ENCODE results near the gene ZKSCAN1. TPM values are rescaled to one million over a fixed set of nuclear protein-coding genes. Genes with fewer than 3 reads are reported as not detected.

Gene ZKSCAN1
- total RNA-seq, 1 donor from 2014 or later: 59.0 TPM

DNA sequence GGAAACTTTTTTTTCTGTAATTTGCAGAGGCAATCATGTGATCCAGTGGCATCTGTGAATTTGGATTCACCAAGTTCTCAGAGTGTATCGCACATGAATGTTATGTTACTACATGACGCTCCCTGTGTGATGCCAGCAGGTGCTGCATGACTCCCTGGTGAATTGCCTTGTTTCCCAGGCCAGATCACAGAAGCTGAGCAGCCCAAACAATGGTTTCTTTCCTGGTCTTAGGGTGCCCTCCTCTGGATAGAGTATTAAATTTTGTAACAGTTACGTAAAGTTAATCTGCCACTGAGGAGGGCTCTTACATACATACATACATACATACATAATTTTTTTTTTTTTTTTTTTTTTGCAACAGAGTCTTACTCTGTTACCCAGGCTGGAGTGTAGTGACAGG is 37.8 kb downstream of the ZKSCAN1 start:
- ChIA-PET CTCF (interaction anchor here (1.0 to 1.3 kb wide), 3 partner anchors 17 to 140 kb away, joined by 3 to 6 read pairs (median 3); no protein-coding TSS in a partner anchor), POLR2A (interaction anchor here (0.6 to 0.7 kb wide), 3 partner anchors 18 to 495 kb away, joined by 3 to 8 read pairs (median 3); partner anchors contain the start of gene ZNF655)
- Mint-ChIP-seq H3K4me3 (no peak overlapping the region), H3K9me3 (no peaks in the 10 kb centered on the region), H3K36me3 (ENCODE audit: low read depth) (peaks cover 18% of the 10 kb centered on the region), H3K4me1 (peaks cover 15% of the 10 kb centered on the region), H3K27ac (no peak overlapping the region), H3K27me3 (no peaks in the 10 kb centered on the region)
- DNase-seq: no peak
- intact Hi-C loops (cut with micrococcal nuclease): loop anchor here (2.0 kb wide), 2 partner anchors 74 to 140 kb away; no protein-coding TSS in a partner anchor
- TF ChIP-seq, protein P1, sequence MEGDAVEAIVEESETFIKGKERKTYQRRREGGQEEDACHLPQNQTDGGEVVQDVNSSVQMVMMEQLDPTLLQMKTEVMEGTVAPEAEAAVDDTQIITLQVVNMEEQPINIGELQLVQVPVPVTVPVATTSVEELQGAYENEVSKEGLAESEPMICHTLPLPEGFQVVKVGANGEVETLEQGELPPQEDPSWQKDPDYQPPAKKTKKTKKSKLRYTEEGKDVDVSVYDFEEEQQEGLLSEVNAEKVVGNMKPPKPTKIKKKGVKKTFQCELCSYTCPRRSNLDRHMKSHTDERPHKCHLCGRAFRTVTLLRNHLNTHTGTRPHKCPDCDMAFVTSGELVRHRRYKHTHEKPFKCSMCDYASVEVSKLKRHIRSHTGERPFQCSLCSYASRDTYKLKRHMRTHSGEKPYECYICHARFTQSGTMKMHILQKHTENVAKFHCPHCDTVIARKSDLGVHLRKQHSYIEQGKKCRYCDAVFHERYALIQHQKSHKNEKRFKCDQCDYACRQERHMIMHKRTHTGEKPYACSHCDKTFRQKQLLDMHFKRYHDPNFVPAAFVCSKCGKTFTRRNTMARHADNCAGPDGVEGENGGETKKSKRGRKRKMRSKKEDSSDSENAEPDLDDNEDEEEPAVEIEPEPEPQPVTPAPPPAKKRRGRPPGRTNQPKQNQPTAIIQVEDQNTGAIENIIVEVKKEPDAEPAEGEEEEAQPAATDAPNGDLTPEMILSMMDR (IDR thresholded peaks at IDR 0.05): no peak
- no peak for ATAC-seq (ENCODE audit: low read depth)

DNA sequence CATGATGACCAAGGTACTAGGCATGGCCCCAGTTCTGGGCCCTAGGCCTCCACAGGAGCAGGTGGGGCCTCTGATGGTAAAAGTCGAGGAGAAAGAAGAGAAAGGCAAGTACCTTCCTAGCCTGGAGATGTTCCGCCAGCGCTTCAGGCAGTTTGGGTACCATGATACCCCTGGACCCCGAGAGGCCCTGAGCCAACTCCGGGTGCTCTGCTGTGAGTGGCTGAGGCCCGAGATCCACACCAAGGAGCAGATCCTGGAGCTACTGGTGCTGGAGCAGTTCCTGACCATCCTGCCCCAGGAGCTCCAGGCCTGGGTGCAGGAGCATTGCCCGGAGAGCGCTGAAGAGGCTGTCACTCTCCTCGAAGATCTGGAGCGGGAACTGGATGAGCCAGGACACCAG is 41.6 kb downstream of the ZKSCAN1 start:
- intact Hi-C loops (cut with micrococcal nuclease): no loop called here
- POLR2A ChIA-PET: interaction anchor here (0.6 kb wide), 1 partner anchor 371 kb away, joined by 3 read pairs; no protein-coding TSS in a partner anchor
- H3K4me3 Mint-ChIP-seq: no peak overlapping the region
- TF ChIP-seq, protein P1 (IDR thresholded peaks at IDR 0.05): no peak
- H3K27ac Mint-ChIP-seq: no peak overlapping the region
- DNase-seq (no peak), ATAC-seq (ENCODE audit: low read depth) (no peak)
- peaks cover 7% of the 10 kb centered on the region for H3K4me1 Mint-ChIP-seq
- no peaks in the 10 kb centered on the region for H3K27me3 Mint-ChIP-seq
- H3K9me3 Mint-ChIP-seq: no peaks in the 10 kb centered on the region
- CTCF ChIA-PET: no interaction called here
- peaks cover 40% of the 10 kb centered on the region for H3K36me3 Mint-ChIP-seq (ENCODE audit: low read depth)

DNA sequence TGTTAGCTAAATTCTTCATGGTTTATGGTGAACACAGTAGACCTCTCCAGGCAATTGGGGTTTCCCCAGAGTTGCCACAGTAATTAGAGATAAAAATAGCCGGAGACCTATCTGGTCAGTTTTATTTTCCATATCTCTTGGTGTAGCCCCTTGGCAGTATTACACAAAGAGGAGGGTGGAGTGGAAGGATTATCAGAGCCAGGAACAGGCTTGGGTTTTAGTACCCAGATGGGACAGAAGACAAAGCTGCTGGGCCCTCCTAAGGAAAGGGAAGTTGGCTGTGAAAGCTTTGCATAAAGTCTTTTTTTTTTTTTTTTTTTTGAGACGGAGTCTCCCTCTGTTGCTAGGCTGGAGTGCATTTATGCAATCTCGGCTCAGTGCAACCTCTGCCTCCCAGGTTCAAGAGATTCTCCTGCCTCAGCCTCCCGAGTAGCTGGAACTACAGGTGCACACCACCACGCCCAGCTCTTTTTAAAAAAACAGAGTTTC is 43.9 kb downstream of the ZKSCAN1 start:
- no peak for DNase-seq
- TF ChIP-seq, protein P1 (IDR thresholded peaks at IDR 0.05): no peak
- CTCF ChIA-PET: interaction anchor here (0.6 to 0.9 kb wide), 3 partner anchors 9 to 337 kb away, joined by 3 to 5 read pairs (median 4); partner anchors contain the start of gene ZSCAN21
- peaks cover 48% of the 10 kb centered on the region for H3K36me3 Mint-ChIP-seq (ENCODE audit: low read depth)
- POLR2A ChIA-PET: interaction anchor here (0.6 to 0.8 kb wide), 2 partner anchors 12 to 23 kb away, joined by 3 read pairs; no protein-coding TSS in a partner anchor
- no peaks in the 10 kb centered on the region for H3K9me3 Mint-ChIP-seq
- H3K27me3 Mint-ChIP-seq: no peaks in the 10 kb centered on the region
- ATAC-seq (ENCODE audit: low read depth): peak; percentile 45
- H3K4me1 Mint-ChIP-seq: peaks cover 7% of the 10 kb centered on the region
- no peak overlapping the region for H3K27ac Mint-ChIP-seq
- intact Hi-C loops (cut with micrococcal nuclease): no loop called here
- no peak overlapping the region for H3K4me3 Mint-ChIP-seq

DNA sequence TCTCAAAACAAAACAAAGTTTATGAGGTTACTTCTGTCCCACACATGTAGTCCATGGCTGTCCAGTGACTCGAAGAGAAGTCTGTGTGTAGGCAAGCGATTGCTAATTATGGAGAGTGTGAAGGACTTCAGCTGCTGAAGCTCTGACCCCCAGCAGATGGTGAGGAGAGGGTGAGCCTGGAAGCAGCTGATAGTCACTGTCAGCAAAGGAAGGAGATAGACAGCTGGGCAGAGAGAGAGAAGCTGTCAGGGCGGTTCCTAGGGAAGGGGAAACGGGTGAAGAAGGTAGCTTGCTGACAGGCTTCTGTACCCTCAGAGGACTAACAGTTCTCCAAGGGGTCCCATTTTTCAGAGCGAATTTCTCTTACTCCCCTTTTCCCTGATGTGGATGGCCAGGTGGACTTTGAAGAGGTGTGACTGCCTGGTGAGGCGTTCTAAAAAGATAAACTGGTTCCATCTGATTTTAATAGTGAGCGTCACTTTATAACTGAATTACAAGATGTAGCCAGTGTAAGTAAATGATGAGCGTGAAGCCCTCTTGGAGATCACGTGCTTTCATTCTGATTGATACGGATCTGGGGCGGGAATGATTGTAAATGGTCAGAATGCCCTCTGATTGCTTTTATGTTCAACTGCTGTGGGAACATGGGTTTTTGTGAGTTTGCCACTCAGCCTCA is 46.3 kb downstream of the ZKSCAN1 start:
- Mint-ChIP-seq H3K27ac (no peak overlapping the region), H3K9me3 (no peaks in the 10 kb centered on the region), H3K4me3 (no peak overlapping the region), H3K27me3 (no peaks in the 10 kb centered on the region), H3K4me1 (peaks cover 7% of the 10 kb centered on the region), H3K36me3 (ENCODE audit: low read depth) (peaks cover 62% of the 10 kb centered on the region)
- POLR2A ChIA-PET: no interaction called here
- CTCF ChIA-PET: no interaction called here
- TF ChIP-seq, protein P1 (IDR thresholded peaks at IDR 0.05): no peak
- intact Hi-C loops (cut with micrococcal nuclease): no loop called here
- ATAC-seq (ENCODE audit: low read depth) (no peak), DNase-seq (no peak)

DNA sequence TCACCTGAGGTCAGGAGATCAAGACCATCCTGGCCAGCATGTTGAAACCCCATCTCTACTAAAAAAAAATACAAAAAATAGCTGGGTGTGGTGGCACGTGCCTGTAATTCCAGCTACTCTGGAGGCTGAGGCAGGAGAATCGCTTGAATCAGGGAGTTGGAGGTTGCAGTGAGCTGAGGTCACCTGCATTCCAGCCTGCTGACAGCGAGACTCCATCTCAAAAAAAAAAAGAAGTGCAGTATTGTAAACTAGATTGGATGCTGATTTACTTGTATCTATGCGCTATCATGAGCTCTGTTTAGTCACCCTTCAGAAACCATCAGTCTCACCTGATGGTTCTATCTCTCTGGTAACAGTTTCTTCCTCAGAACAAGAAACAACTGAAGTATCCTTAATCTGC is 48.0 kb downstream of the ZKSCAN1 start:
- peaks cover 5% of the 10 kb centered on the region for H3K4me1 Mint-ChIP-seq
- intact Hi-C loops (cut with micrococcal nuclease): no loop called here
- TF ChIP-seq, protein P1 (IDR thresholded peaks at IDR 0.05): no peak
- DNase-seq: no peak
- H3K9me3 Mint-ChIP-seq: no peaks in the 10 kb centered on the region
- ChIA-PET CTCF (no interaction called here), POLR2A (no interaction called here)
- H3K27me3 Mint-ChIP-seq: no peaks in the 10 kb centered on the region
- H3K27ac Mint-ChIP-seq: no peak overlapping the region
- peaks cover 61% of the 10 kb centered on the region for H3K36me3 Mint-ChIP-seq (ENCODE audit: low read depth)
- ATAC-seq (ENCODE audit: low read depth): no peak
- no peak overlapping the region for H3K4me3 Mint-ChIP-seq
